RWPE1 (cell line): Measurements from ENCODE around the gene RASGRF2.
"Not testable (repeated sequence)": the region's sequence is repeated elsewhere in the genome, so short reads cannot be mapped to it uniquely, and the experiment has no call there.

ENCODE experiments used
- CTCF ChIA-PET: fragments of 350-600 bp; sonication (Branson Sonifier 250); formaldehyde crosslinking; extraction: SDS; loops from one replicate; lab custom pipeline; 2021; lab: Yijun Ruan, JAX
- POLR2A ChIA-PET: fragments of 400-600 bp; formaldehyde crosslinking; extraction: SDS; loops from one replicate; lab custom pipeline; 2020; ENCODE audit warnings: antibody characterized with exemption; ENCODE audit not compliant: low non-redundant PET; lab: Yijun Ruan, JAX
- DNase-seq: peaks from one replicate; pipeline ENCODE4 v3.0.0; 2012; ENCODE audit warnings: low spot score
- H3K27ac ChIP-seq: fragments of 450-650 bp; 2 replicates; pipeline ENCODE4 v1.5.1; 2017
- TF ChIP-seq, protein P1 (sequence below): fragments of 450-650 bp; conservative IDR thresholded peaks from 2 replicates; pipeline ENCODE4 v1.5.1; 2017; ENCODE audit warnings: low read depth, mild to moderate bottlenecking

The RASGRF2 gene

DNA sequence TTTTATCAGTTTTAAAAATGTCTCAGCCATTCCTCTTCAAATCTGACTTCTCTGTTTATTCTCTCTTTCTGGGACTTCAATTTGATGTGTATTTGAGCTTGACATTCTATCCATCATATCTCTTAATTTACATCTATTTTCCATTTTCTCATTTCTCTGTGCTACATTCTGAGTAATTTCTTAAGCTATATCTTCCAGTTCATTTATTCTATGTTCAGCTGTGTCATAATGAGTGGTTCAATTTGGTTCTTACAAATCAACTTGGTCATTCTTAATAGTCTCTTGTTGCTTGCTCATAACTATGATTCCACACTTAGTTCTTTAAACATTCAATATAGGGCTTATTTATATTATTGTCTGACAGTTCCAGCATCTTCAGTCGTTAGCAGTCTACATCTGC lies 289.8 kb downstream of the RASGRF2 start:
- POLR2A ChIA-PET = no interaction called here
- CTCF ChIA-PET = no interaction called here
- TF ChIP-seq, protein P1, sequence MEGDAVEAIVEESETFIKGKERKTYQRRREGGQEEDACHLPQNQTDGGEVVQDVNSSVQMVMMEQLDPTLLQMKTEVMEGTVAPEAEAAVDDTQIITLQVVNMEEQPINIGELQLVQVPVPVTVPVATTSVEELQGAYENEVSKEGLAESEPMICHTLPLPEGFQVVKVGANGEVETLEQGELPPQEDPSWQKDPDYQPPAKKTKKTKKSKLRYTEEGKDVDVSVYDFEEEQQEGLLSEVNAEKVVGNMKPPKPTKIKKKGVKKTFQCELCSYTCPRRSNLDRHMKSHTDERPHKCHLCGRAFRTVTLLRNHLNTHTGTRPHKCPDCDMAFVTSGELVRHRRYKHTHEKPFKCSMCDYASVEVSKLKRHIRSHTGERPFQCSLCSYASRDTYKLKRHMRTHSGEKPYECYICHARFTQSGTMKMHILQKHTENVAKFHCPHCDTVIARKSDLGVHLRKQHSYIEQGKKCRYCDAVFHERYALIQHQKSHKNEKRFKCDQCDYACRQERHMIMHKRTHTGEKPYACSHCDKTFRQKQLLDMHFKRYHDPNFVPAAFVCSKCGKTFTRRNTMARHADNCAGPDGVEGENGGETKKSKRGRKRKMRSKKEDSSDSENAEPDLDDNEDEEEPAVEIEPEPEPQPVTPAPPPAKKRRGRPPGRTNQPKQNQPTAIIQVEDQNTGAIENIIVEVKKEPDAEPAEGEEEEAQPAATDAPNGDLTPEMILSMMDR = no peak
- no peak overlapping the region for H3K27ac ChIP-seq
- no peak for DNase-seq

DNA sequence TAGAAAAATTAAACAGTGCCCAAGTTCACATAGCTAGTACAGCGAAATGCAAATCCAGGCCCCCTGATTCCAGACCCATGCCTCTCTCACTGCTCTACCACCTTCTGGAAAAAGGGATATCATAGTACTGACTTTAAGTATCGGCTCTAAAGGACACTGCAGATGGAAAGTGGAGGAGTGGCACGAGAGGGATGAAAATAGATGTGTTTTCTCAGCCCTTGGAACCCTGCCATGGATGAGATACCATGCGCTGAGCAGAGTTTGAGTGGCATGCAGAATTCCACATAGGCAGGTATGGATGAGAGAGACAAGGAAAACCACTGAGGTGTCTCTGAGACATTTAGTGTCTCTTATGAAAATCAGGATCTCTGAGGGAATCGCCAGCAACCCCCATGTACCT lies 291.8 kb downstream of the RASGRF2 start:
- TF ChIP-seq, protein P1 = no peak
- CTCF ChIA-PET = interaction anchor here (1.4 kb wide), 1 partner anchor 48 kb away, joined by 4 read pairs; no protein-coding TSS in a partner anchor
- POLR2A ChIA-PET = no interaction called here

DNA sequence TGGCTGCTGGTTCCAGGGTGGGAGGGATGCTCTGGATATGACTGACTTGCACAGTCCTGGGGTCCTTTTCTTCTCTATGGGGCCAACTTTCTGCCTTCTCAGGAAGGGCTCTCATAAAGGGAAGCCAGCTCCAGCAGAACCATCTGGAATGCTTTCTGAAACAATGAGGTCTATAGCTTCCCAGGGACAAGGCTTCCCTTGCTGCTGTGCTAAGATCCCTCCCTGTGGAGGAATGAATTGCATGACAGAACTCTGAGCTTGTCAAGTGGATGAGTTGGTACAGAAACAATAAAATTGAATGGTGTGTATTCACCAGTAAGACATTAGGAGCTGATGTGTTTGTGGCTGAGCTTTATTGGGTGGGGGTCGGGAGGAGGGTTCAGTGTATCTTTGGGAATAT lies 292.7 kb downstream of the RASGRF2 start:
- TF ChIP-seq, protein P1 = no peak
- no peak for DNase-seq
- ChIA-PET POLR2A (no interaction called here), CTCF (interaction anchor here (1.4 kb wide), 1 partner anchor 47 kb away, joined by 4 read pairs; no protein-coding TSS in a partner anchor)
- H3K27ac ChIP-seq = peak overlapping the region; percentile 77

More for the DNA sequence above, 291.8 kb downstream of the RASGRF2 start:
- H3K27ac ChIP-seq = no peak overlapping the region
- DNase-seq = no peak

DNA sequence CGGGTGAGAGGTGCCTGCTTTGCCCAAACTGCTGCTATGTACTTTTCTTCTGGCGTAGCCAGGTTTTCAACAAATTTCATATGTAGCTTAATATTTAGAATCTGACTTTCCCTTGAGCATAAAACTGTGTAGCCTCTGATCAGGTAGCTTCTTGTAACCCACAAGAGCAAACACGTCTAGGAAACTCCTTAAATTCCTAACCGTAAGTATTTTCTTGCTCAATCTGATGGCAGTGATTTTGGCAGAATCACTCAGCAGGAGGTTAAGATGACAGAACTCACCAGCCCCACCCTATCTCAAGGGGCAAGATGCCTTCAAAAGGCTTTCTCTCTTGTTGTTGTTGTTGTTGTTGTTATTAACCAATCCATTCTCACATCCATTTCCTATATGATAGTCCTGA lies 293.7 kb downstream of the RASGRF2 start:
- ChIA-PET CTCF (no interaction called here), POLR2A (interaction anchor here (0.7 kb wide), 1 partner anchor 9 kb away, joined by 3 read pairs; no protein-coding TSS in a partner anchor)
- peak overlapping the region; percentile 77 for H3K27ac ChIP-seq
- DNase-seq = peak; percentile 44
- TF ChIP-seq, protein P1 = no peak

DNA sequence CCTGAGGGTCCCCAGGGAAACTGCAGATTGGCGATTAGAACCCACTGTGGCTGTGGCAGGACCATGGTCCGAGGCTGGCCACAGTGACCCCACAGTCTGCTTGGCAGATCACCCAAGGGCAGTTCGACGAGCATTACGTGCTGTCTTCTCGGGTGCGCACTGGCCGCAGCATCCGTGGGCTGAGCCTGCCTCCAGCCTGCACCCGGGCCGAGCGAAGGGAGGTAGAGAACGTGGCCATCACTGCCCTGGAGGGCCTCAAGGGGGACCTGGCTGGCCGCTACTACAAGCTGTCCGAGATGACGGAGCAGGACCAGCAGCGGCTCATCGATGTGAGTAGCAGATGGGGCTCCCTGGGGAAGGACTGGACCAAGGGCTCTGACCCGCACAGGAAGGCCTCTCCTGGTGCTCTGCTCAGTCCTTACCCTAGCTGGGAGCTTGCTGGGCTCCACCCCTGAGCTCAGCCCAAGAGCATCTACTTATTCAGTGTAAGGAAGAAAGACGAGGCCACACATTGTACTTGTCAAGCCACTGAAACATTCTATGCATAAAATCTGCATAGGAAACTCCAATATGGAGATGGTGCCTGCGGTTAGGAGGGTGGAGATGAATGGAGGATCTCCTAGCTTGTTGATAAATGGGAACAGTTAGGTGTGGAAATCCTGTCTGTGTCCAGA lies 294.9 kb downstream of the RASGRF2 start:
- TF ChIP-seq, protein P1 = no peak
- CTCF ChIA-PET = interaction anchor here (0.6 to 0.7 kb wide), 2 partner anchors 12 to 62 kb away, joined by 3 to 4 read pairs; no protein-coding TSS in a partner anchor
- POLR2A ChIA-PET = interaction anchor here (0.6 kb wide), 1 partner anchor 18 kb away, joined by 3 read pairs; no protein-coding TSS in a partner anchor
- DNase-seq = no peak
- peak overlapping the region; percentile 47; the same call in 1 of the 2 replicates for H3K27ac ChIP-seq

DNA sequence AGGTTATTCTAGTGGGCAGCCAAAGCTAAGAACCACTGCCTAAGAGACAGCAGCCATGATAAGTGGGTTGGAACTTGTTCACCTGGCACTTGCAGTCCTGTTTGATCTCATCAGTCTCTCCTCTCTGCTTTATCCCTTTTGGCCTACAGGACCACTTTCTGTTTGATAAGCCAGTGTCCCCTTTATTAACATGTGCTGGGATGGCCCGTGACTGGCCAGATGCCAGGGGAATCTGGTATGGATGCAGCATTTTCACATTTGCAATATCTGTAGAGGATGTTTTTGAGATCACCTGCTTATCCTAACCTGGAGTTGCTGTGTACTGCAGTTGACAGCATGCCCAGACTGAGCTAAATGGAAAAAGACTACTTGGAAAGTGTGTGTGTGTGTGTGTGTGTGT lies 296.6 kb downstream of the RASGRF2 start:
- H3K27ac ChIP-seq = no peak overlapping the region
- ChIA-PET CTCF (interaction anchor here (0.6 to 1.2 kb wide), 2 partner anchors 43 to 1906 kb away, joined by 3 read pairs; no protein-coding TSS in a partner anchor), POLR2A (no interaction called here)
- TF ChIP-seq, protein P1 = no peak
- no peak for DNase-seq

DNA sequence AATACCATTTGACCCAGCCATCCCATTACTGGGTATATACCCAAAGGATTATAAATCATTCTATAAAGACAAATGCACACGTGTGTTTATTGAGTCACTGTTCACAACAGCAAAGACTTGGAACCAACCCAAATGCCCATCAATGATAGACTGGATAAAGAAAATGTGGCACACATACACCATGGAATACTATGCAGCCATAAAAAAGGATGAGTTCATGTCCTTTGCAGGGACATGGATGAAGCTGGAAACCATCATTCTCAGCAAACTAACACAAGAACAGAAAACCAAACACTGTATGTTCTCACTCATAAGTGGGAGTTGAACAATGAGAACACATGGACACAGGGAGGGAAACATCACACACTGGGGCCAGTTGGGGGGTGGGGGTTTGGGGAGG lies 302.6 kb downstream of the RASGRF2 start:
- H3K27ac ChIP-seq, CTCF ChIA-PET, DNase-seq, POLR2A ChIA-PET: not testable (repeated sequence)
